HuH-7 (cell line): ENCODE results near the gene STARD3NL.
"Not testable (repeated sequence)": the region's sequence is repeated elsewhere in the genome, so short reads cannot be mapped to it uniquely, and the experiment has no call there.

Experiments used
- DNase-seq: peaks from one replicate; pipeline ENCODE4 v3.0.0; 2011; ENCODE audit warnings: low spot score

The STARD3NL gene, protein sequence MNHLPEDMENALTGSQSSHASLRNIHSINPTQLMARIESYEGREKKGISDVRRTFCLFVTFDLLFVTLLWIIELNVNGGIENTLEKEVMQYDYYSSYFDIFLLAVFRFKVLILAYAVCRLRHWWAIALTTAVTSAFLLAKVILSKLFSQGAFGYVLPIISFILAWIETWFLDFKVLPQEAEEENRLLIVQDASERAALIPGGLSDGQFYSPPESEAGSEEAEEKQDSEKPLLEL

GRCh38 chr7:38178004-38178694, at the start of gene STARD3NL:
STARD3NL (plus strand) TSS chr7:38178245; CDS start chr7:38207505, 29,260 bp downstream.
- peak; percentile 93 for DNase-seq

DNA sequence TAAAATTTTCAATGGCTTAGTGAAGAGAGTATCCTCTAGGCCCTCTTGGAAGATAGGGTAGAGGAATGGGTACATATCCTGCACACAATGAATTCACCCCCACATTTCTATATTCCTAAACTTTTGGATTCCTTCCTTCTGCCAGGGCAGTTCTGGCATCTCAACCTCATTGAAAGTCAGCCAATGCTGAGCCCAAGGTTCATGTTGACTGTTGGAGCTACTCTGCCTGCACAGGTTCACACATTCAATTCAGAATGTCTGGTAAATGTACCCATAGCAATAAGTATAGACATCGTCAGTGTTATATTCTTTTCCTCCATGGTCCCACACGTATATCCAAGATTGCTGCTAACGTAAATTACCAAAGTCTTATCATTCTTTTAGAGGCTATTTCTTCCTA, 48.9 kb upstream of the STARD3NL start:
- DNase-seq, result no peak

- DNase-seq, result no peak
Observed at GRCh38 chr7:38129579-38129978, 48.5 kb upstream of the STARD3NL start.

DNA sequence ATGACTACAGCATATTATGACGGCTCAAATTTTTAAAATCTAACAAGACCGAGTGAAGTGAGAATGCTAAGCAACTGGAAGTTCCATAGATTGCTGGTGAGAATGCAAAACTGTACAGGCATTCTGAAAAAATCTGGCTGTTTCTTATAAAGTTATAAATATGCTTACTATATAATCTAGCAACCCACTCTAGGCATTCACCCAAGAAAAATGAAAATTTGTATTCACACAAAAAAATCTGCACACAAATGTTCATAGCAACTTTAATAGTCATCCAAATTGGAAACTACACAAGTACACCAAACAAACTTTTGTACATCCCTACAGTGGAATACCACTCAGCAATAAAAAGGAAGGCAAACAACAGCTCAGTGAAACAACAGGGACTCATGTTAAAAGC, 39.9 kb upstream of the STARD3NL start:
- no peak for DNase-seq

- no peak for DNase-seq
Observed at GRCh38 chr7:38141187-38141586, 36.9 kb upstream of the STARD3NL start.

DNA sequence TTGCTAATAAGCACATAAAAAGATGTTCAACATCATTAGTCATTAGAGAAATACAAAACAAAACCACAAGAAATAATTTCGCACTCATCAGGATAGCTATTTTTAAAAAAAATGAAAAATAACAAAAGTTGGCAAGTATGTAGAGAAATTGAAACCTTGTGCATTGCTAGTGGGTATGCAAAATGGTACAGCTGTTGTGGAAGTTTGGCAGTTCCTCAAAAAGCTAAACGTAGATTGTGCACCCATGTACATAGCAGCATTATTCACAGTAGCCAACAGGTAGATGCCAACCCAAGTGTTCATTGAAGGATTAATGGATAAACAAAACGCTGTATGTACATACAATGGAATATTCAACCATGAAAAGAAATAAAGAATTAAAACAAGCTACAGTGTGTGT, 35.3 kb upstream of the STARD3NL start:
- no peak for DNase-seq

GRCh38 chr7:38147005-38147404, 31.0 kb upstream of the STARD3NL start:
- no peak for DNase-seq

DNA sequence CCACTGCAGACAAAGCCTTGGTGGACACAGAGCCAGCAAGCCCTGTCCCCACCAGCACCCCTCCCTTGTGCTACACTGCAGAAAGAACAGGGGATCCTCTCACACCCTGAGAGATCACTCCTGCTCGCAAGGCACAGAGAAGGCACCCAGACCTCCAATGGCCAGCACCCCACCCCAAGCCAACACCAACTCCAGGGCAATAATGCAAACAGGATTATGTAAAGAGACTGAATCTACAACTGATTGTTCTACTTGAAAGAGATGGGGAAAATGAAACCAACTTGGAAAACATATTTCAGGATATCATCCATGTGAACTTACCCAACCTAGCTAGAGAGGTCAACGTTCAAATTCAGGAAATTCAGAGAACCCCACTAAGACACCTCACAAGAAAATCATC, 26.5 kb upstream of the STARD3NL start:
- DNase-seq, result no peak

GRCh38 chr7:38153515-38153914, 24.5 kb upstream of the STARD3NL start:
- DNase-seq, result no peak

GRCh38 chr7:38154278-38154677, 23.8 kb upstream of the STARD3NL start:
- no peak for DNase-seq

GRCh38 chr7:38160003-38160571, 18.0 kb upstream of the STARD3NL start:
- no peak for DNase-seq

DNA sequence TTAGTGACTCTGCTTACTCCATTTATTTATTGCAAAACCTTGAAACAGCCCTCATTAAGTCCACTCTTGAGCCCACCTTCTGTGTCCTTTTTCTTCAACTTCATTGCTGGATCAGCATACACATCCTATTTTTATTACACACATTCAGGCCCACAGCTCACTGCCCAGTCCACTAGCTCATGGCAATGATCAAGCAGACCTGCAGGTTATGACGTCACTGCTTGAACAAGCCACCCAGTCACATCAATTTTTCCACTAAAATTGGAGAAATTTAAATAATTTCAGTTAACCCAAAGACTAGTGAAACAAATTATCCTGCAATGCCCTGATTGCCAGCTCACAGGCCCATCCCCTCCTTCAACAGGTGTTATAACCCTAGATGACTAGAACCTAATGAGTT, 16.0 kb upstream of the STARD3NL start:
- DNase-seq, result no peak

- no peak for DNase-seq
Observed at GRCh38 chr7:38163671-38164070, 14.4 kb upstream of the STARD3NL start.

- DNase-seq, result no peak
Observed at GRCh38 chr7:38168890-38169570, 9.0 kb upstream of the STARD3NL start.

GRCh38 chr7:38169847-38170246, 8.2 kb upstream of the STARD3NL start:
- DNase-seq, result no peak

DNA sequence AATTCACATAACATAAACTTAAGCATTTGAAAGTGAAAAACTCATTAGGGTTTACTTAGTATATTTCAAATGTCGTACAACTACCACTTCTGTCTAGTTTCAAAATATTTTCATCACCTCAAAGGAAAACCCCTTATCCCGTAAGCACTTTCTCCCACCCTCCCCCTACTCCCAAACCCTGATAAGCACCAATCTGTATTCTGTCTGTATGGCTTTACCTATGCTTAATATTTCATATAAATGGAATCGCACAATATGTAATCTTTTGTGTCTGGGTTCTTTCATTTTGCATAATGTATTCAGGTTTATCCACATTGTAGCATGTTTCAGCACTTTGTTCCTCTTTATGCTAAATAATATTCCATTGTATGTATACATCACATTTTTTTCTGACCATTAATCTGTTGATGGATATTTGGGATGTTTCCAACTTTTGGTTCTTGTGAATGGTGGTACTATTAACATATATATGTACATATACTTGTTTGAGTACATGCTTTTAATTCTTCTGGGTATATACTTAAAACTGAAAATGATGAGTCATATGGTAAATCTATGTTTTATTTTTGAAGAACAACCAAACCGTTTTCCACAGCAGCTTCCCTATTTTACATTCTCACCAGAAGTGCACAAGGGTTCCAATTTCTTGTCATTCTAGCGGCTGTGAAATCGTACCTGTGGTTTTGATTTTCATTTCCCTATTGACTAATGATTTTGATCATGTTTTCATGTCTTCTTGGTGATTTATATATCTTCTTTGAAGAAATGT, 6.2 kb upstream of the STARD3NL start:
- no peak for DNase-seq

DNA sequence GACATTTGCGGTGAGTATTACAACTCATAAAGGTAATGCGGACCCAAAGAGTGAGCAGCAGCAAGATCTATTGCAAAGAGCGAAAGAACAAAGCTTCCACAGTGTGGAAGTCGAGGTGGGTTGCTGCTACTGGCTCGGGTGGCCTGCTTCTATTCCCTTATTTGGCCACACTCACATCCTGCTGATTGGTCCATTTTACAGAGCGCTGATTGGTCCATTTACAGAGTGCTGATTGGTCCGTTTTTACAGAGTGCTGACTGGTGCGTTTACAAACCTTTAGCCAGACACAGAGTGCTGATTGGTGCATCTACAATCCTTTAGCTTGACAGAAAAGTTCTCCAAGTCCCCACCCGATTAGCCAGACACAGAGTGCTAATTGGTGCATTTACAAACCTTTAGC, 2.5 kb upstream of the STARD3NL start:
- DNase-seq, result not testable (repeated sequence)

DNA sequence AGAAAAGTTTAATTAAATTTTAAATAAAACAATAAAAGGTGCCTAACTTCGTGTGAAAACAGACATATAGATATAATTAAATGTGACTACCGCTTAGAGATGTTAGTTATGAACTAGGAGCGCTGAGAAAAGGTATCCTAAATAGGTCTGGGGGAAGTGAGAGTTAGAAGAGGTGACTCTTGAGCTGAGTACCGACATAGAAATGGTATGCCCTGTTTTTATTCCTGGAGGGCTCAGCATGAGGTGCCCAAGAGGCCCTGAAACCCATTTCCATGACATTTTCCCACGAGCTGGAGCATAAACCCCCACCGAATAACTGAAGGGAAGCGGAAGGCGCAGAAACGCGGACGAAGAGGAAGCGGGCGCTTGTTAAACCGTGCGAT, 433 bp upstream of the STARD3NL start:
- DNase-seq, result no peak

DNA sequence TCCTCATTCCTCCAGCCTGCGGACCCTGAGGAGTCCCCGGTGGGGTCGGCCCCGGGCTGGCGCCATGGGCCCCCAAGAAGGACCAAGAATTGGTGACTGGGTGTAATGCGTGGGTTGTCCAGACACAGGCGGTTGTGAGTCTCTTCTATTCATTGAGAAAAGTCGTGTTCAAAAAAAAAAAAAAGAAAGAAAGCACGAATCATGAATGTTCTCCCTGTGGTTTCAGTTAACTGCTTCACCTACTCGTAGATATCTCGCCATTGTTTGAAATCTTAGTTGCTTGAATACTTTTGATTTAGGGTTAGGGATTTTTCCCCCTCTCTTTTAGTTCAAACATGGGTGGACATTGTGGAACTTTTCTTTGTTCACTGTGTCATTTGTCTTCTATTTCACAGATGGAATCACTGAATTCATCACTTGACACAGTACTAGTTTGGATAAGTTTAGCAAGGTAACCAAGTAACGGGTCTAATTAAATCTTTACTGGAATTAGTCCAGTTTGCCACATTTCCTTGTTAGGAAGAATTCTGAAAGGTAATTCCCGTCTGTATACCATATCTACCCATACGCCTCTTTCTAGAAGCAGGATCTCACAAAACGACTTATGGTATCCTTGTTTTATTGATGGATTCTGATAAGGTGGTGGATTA, 775 bp downstream of the STARD3NL start:
- no peak for DNase-seq

DNA sequence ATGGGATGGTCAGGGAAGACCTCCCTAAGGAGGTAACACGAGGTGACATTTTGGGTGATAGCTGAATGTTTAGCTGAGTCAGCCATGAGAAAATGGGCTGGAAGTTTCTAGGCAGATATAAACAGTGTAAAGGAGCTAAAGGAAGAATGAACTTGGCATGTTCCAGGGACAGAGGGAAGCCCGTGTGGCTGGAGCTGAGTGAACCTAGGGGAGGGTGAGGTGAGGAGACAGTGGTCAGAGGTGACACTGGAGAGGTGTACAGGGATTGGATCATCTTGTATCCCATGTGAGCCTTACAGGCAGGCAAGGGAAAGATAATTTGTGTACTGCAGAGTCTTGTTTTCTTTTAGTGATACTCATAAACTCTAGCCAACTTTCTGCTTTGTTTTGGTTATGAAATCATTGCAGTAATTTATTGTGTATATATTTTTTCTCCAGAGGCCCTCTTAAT, 1.8 kb downstream of the STARD3NL start:
- no peak for DNase-seq

DNA sequence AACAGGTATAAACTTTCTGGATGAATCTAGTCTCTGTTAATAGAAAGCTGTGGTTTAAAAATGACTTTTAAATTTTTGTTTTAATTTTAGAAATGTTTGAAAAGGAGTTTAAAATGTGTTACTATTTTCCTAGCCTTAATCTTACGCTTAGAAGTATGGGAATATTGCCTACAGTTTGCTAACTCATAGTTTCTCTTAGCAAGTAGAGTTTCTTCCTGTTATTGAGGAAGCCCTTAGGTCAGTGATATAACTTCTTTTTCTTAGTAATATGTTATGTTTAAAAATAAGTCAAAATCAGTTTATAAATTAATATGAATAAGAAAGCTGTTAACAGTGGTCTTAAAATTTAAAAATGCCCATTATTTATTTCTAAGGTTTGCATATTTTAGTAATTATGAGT, 3.1 kb downstream of the STARD3NL start:
- DNase-seq, result no peak

DNA sequence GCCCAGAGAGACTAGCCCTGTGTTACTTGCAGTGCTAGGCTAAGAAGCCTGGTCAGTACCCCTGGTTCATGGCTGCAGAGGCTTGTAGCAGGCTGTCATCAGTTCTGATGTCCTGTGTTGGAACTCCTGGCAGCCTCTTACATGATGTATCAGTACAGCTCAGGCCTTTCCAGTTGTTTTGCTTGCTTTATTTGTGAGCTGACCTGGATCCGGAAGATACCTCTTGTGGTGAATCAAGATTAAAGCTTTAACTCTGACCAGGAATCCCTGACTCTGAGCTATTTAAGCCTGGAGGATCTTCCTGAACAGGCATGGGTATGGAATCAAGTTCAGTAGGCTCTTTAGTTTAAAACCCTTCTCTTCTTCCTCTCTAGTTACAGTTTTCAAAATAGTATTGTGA, 4.4 kb downstream of the STARD3NL start:
- DNase-seq, result no peak
